GM12892 (cell line): ENCODE data around the gene TMEM209.

Source experiments
- POLR2A ChIP-seq: IDR thresholded peaks from 2 replicates; pipeline ENCODE4 v1.6.1; 2011; ENCODE audit warnings: low read depth, low read length, control low read depth
- POLR2AphosphoS5 ChIP-seq: IDR thresholded peaks from 2 replicates; pipeline ENCODE4 v1.6.1; 2011; ENCODE audit warnings: low read depth, low read length, control low read depth

DNA sequence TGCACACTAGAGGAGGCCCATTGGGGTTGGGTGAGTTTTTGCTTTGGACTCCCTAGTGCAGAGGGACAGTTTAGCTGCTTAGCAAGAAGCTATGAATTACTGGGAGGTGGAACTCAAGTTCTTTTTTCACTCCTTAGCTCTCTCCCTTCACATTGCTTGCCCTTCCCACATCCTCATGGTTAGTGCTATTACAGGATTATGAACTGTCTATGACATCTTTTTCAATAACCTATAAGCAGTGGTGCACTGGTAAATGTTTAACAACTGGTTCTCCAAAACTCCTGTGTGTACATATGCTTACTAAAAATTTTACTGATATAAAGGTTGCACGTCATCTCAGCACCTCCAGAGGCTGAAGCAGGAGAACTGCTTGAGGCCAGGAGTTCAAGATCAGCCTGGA, 8.6 kb upstream of the TMEM209 start:
- TF ChIP-seq POLR2A (no peak), POLR2AphosphoS5 (no peak)
